Neural progenitor cell (in vitro differentiated cells): ENCODE measurements around the gene TNFRSF14.

Source experiments
- CTCF ChIP-seq: fragments of 200-600 bp; sonication (generic); IDR thresholded peaks from 2 replicates; pipeline ENCODE4 v1.5.1; 2017; ENCODE audit warnings: antibody characterized with exemption, mild to moderate bottlenecking
- EZH2 ChIP-seq: fragments of 200-600 bp; sonication (generic); IDR thresholded peaks from 2 replicates; pipeline ENCODE4 v1.6.1; 2017; ENCODE audit warnings: antibody characterized with exemption, mild to moderate bottlenecking, moderate library complexity
- EZH2phosphoT487 ChIP-seq: fragments of 200-600 bp; sonication (generic); IDR thresholded peaks from 2 replicates; pipeline ENCODE4 v1.6.1; 2017; ENCODE audit warnings: antibody characterized with exemption

- TF ChIP-seq CTCF (no peak), EZH2 (no peak), EZH2phosphoT487 (no peak)
These were observed 45.6 kb downstream of the TNFRSF14 start for GRCh38 chr1:2601721-2602303.
